ENCODE data around the gene RAB31. TPM values are rescaled to one million over a fixed set of nuclear protein-coding genes. Genes with fewer than 3 reads are reported as not detected.

The RAB31 gene
- total RNA-seq, 4 donors from 2014 or later, result 94.0 to 145 (median 107) TPM

DNA sequence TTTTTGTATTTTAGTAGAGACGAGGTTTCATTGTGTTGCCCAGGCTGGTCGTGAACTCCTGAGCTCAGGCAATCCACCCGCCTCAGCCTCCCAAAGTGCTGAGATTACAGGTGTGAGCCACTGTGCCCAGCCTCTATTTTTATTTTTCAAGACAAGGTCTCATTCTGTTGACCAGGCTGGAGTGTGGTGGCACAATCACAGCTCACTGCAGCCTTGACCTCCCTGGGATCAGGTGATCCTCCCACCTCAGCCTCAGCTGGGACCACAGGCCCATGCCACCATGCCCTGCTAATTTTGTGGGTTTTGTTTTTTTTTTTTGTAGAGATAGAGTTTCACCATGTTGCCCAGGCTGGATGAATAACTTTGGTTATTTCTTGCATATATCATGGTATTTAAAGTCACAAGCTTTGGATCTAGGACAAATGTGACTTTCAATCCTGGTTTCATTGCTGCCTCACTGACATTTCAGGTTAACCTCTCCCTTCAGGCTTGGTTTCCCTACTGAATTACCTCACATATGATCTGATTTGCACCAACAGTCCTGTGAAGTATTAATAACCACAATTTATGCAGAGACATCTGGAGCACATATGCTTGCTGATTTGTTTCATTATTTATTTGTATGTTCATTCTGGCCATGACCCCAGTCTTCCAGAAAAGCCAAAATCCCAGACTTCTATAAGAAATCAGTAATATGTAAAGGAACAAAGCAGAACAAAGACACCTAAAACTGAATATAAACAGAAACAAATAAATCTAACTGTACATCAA lies 17.5 kb upstream of the RAB31 start:
- intact Hi-C loops (cut with DNase I), result no loop called here
- Histone ChIP-seq H3K27ac (replicated peaks in 1 of 4) (no peak overlapping the region), H3K4me1 (peaks cover 0 to 1% (median 0%) of the 10 kb centered on the region in 4 donors), H3K27me3 (no peaks in the 10 kb centered on the region), H3K36me3 (no peaks in the 10 kb centered on the region), H3K9me3 (no peaks in the 10 kb centered on the region), H3K4me3 (no peak overlapping the region)
- TF ChIP-seq POLR2A (IDR thresholded peaks at IDR 0.05; ENCODE audit: low read depth), result no peak
- WGBS, result 98% methylated on average over 3 of the region's 3 CpGs
- DNase-seq (ENCODE audit: extremely low spot score), result no peak

DNA sequence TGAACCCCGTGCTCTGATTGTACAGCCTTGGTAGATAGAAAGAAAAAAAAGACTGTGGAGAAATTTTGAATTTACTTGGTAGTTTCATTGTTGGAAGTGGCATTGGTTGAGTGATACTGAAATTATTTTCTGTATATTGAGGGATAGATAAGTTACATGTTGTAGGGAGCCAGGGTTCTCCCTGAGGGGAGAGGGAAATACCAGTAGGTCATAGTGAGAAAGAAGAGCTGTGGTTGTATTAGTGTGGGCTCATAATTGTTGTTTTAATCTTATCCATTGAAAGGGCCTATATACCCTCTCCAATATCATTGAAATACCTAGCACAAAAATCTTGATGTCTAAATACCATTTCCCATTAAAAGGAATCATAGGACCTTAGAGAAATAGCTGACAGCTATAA lies 16.9 kb upstream of the RAB31 start:
- DNase-seq (ENCODE audit: extremely low spot score), result no peak
- intact Hi-C loops (cut with DNase I), result no loop called here
- H3K4me1 ChIP-seq, result no peaks in the 10 kb centered on the region
- 80% methylated on average over 1 of the region's 1 CpG for WGBS
- H3K27ac ChIP-seq (replicated peaks in 1 of 4), result no peak overlapping the region
- no peak for TF ChIP-seq POLR2A (IDR thresholded peaks at IDR 0.05; ENCODE audit: low read depth)
- TF ChIP-seq POLR2AphosphoS5 (IDR thresholded peaks at IDR 0.05), result no peak
- TF ChIP-seq CTCF (IDR thresholded peaks at IDR 0.05), result no peak
- no peak overlapping the region for H3K4me3 ChIP-seq
- no peaks in the 10 kb centered on the region for H3K27me3 ChIP-seq
- no peaks in the 10 kb centered on the region for H3K36me3 ChIP-seq
- H3K9me3 ChIP-seq, result no peaks in the 10 kb centered on the region

DNA sequence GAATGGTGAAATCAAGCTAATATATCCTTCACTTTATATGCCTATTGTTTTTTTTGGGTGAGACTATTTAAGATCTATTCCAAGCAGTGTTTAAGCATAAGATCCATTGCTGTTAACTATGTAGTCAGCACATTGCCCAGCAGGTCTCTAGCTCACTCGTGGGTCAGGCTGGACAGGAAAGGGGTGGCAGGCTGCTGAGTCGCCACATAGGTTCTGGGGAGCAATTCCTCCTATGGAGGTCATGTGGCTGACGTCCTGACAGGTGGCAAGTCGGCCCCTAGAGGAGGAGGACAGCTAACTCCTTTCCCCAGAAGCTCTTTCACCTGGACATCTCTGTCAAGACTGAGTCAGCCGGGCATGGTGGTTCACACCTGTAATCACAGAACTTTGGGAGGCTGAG lies 13.9 kb upstream of the RAB31 start:
- TF ChIP-seq POLR2AphosphoS5 (IDR thresholded peaks at IDR 0.05), result no peak
- TF ChIP-seq POLR2A (IDR thresholded peaks at IDR 0.05; ENCODE audit: low read depth), result no peak
- TF ChIP-seq EP300 (IDR thresholded peaks at IDR 0.05), result no peak
- no peak for TF ChIP-seq CTCF (IDR thresholded peaks at IDR 0.05)

DNA sequence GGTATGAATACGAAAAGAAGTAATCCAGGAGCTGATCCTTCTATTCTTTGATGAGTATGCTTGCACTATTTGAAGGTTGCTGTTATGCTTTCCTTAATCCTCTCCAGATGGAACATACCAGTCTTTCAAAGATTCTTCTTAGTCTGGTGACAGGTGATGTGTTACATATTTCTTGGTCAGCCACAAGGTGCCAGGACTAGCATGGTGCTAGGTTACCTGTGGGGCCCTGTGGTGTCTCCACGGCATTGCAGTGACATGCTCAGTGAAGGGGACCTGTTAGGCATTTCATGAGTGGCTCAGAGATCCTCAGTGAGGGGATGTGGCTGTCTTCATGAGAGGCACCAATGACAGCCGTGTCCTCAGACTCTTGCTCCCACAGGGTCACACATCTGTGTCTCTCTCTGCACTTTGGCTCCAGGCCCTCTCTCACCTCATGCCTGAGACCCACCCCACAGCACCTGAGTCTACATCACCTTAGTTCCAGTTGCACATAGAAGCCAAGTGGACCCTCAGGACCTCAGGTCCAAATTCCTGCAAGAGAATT lies 13.1 kb upstream of the RAB31 start:
- TF ChIP-seq POLR2A (IDR thresholded peaks at IDR 0.05; ENCODE audit: low read depth) (no peak), CTCF (IDR thresholded peaks at IDR 0.05) (no peak), EP300 (IDR thresholded peaks at IDR 0.05) (no peak), POLR2AphosphoS5 (IDR thresholded peaks at IDR 0.05) (no peak)
- DNase-seq (ENCODE audit: extremely low spot score), result no peak
- 81% methylated on average over 3 of the region's 3 CpGs for WGBS
- Histone ChIP-seq H3K36me3 (no peaks in the 10 kb centered on the region), H3K27ac (replicated peaks in 1 of 4) (no peak overlapping the region), H3K27me3 (no peaks in the 10 kb centered on the region), H3K4me1 (no peaks in the 10 kb centered on the region), H3K9me3 (no peaks in the 10 kb centered on the region), H3K4me3 (no peak overlapping the region)
- intact Hi-C loops (cut with DNase I), result no loop called here

More for the DNA sequence above, 13.9 kb upstream of the RAB31 start:
- 89% methylated on average over 3 of the region's 5 CpGs for WGBS
- no peak overlapping the region for H3K4me3 ChIP-seq
- intact Hi-C loops (cut with DNase I), result no loop called here
- DNase-seq (ENCODE audit: extremely low spot score), result peak; percentile 75
- no peaks in the 10 kb centered on the region for H3K27me3 ChIP-seq
- no peaks in the 10 kb centered on the region for H3K9me3 ChIP-seq
- H3K36me3 ChIP-seq, result no peaks in the 10 kb centered on the region
- H3K27ac ChIP-seq (replicated peaks in 1 of 4), result no peak overlapping the region
- H3K4me1 ChIP-seq, result no peaks in the 10 kb centered on the region

GRCh38 chr18:9695605-9696004 lies 12.5 kb upstream of the RAB31 start:
- 78% methylated on average over 5 of the region's 5 CpGs for WGBS

More at GRCh38 chr18:9695605-9696004, 12.5 kb upstream of the RAB31 start:
- H3K9me3 ChIP-seq, result no peaks in the 10 kb centered on the region
- no peaks in the 10 kb centered on the region for H3K27me3 ChIP-seq
- H3K4me3 ChIP-seq, result no peak overlapping the region
- peak; percentile 53 for DNase-seq (ENCODE audit: extremely low spot score)
- H3K4me1 ChIP-seq, result no peaks in the 10 kb centered on the region
- intact Hi-C loops (cut with DNase I), result no loop called here
- TF ChIP-seq CTCF (IDR thresholded peaks at IDR 0.05) (no peak), EP300 (IDR thresholded peaks at IDR 0.05) (no peak), POLR2AphosphoS5 (IDR thresholded peaks at IDR 0.05) (no peak), POLR2A (IDR thresholded peaks at IDR 0.05; ENCODE audit: low read depth) (no peak)
- H3K27ac ChIP-seq (replicated peaks in 1 of 4), result no peak overlapping the region
- H3K36me3 ChIP-seq, result no peaks in the 10 kb centered on the region

All from esophagus muscularis mucosa (tissue), 4 donors.